Kidney (tissue), 14 donors: Measurements from ENCODE around the gene NDUFA3. TPM values are rescaled to one million over a fixed set of nuclear protein-coding genes. Genes with fewer than 3 reads are reported as not detected.

Experiments used
- DNase-seq, 5 donors: peaks; one replicate each; pipeline ENCODE4 v3.0.0-alpha.2; 2013 to 2020
- FAIRE-seq: peaks from 2 replicates; lab custom pipeline; 2012; peaks lifted over from hg19 to GRCh38; lab: Jason Lieb, UNC
- H3K27ac ChIP-seq, 2 donors: one replicate each; pipeline ENCODE4 v1.7.0; 2013; ENCODE audit warnings: low read depth in 2 of 2, low read length in 2 of 2, inconsistent platforms in 1 of 2
- H3K27me3 ChIP-seq: one replicate; pipeline ENCODE4 v1.7.1; 2013; ENCODE audit warnings: low read length, inconsistent platforms; ENCODE audit not compliant: control insufficient read depth, insufficient read depth
- H3K36me3 ChIP-seq, 3 donors: one replicate each; pipeline versions ENCODE4 v1.7.0 to v1.7.1; 2013; ENCODE audit warnings: low read length in 3 of 3, control low read depth in 1 of 3, inconsistent platforms in 1 of 3; ENCODE audit not compliant: insufficient read depth in 3 of 3, control insufficient read depth in 2 of 3
- H3K4me1 ChIP-seq, 3 donors: one replicate each; pipeline versions ENCODE4 v1.7.0 to v1.7.1; 2013; ENCODE audit warnings: low read length in 3 of 3, inconsistent platforms in 1 of 3, low read depth in 1 of 3; ENCODE audit not compliant: control insufficient read depth in 2 of 3, insufficient read depth in 2 of 3
- H3K4me3 ChIP-seq, 3 donors: one replicate each; pipeline versions ENCODE4 v1.7.0 to v1.8.1; 2013; ENCODE audit warnings: low read length in 3 of 3, control low read depth in 1 of 3, inconsistent platforms in 1 of 3
- H3K9ac ChIP-seq, 3 donors: one replicate each; pipeline versions ENCODE4 v1.7.0 to v1.7.1; 2013; ENCODE audit warnings: low read length in 3 of 3, control low read depth in 1 of 3, inconsistent platforms in 1 of 3
- H3K9me3 ChIP-seq, 3 donors: one replicate each; pipeline versions ENCODE4 v1.7.0 to v1.7.1; 2013; ENCODE audit warnings: low read length in 3 of 3, control low read depth in 1 of 3, inconsistent platforms in 1 of 3; ENCODE audit not compliant: control insufficient read depth in 2 of 3, insufficient read depth in 1 of 3
- intact Hi-C: fragments of 100-400 bp; cut with DNase I; formaldehyde crosslinking; loops from one replicate; pipeline ENCODE4 v1.11.1; 2022
- polyA plus RNA-seq: library from polyadenylated mRNA; stranded (reverse); fragments of 350-450 nt; fragmentation: Illumina TruSeq; extraction: RNeasy Lipid Tissue Mini Kit (QIAGEN cat#74804); gene quantifications from one replicate; pipeline ENCODE4 v1.2.3, GENCODE V29; 2014; ENCODE audit warnings: low read depth, low replicate concordance; ENCODE audit not compliant: insufficient read depth
- total RNA-seq: library from RNA; stranded (reverse); fragmentation: NEBNext Ultra II Directional; extraction: Animal tissue kit (Norgen Biotek cat#: 25700); gene quantifications from one replicate; pipeline ENCODE4 v1.2.1, GENCODE V29; 2021
- TF ChIP-seq, protein P1 (sequence below): IDR thresholded peaks from 3 replicates; pipeline ENCODE4 v1.5.1; 2012; ENCODE audit warnings: mild to moderate bottlenecking, moderate library complexity, borderline replicate concordance; ENCODE audit not compliant: insufficient read depth; ENCODE audit errors: extremely low read depth
- donor health status: control.
- donor health status: control.
- donor health status: control.
- donor health status: control.
- donor health status: control.
- donor health status: DM: yes; HTN: yes; CAD: no.
- donor health status: Normal renal cell carcinoma (clear cell type).

Gene NDUFA3
- total and polyA plus RNA-seq, 2 donors from 2014 or later = 132 to 1,006 TPM

DNA sequence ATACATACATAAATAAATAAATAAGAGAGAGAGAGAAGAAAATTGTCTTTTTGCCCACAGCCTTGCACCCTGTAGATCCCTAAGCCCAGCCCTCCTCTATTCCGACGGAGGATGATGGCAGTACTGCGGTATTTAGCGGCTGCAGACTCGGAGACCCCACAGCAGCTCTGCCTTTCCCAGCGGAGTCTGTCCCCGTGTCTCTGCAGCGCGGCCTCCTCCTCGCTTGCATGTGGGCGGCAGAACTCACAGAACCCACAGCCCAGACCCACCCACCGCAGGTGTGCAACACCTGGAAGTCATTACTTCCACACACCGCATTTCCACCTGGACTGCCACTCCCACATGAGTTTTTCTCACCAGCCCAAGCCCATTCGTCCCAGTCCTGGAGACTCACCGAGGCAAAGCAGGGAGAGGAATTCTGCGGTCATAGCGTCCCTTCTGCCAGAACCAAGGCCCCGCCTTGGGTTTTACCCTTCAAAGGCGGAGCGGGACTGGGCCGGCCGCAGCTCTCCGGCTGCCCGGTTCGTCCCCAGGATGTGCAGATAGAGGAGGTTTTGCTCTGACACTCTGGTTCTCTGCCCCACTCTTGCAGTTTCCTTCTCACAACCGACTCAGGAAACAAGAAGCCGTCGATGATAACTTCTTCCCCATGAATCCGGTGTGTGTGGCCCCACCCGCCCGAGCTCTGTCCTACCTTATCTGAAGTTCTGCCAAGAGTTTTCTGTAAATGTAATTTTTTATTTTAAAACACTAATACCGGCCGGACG, 39.1 kb upstream of the NDUFA3 start, which contains the start of gene VSTM1:
Gene VSTM1, minus strand, starts transcription at position 548 of the 767 bp plus-strand sequence. Its CDS starts 120 bp downstream, at position 428.
- H3K4me3 ChIP-seq = no peak within 1 kb of the TSS
- H3K36me3 ChIP-seq = no peaks in the 10 kb centered on the region
- intact Hi-C loops = no loop called here
- no peaks in the 10 kb centered on the region for H3K4me1 ChIP-seq
- DNase-seq = peak in 1 of 5 donors; percentile 22
- no peak within 1 kb of the TSS for H3K27ac ChIP-seq
- FAIRE-seq = no peak
- H3K9ac ChIP-seq = no peak within 1 kb of the TSS
- no peaks in the 10 kb centered on the region for H3K27me3 ChIP-seq
- no peaks in the 10 kb centered on the region for H3K9me3 ChIP-seq
- TF ChIP-seq, protein P1, sequence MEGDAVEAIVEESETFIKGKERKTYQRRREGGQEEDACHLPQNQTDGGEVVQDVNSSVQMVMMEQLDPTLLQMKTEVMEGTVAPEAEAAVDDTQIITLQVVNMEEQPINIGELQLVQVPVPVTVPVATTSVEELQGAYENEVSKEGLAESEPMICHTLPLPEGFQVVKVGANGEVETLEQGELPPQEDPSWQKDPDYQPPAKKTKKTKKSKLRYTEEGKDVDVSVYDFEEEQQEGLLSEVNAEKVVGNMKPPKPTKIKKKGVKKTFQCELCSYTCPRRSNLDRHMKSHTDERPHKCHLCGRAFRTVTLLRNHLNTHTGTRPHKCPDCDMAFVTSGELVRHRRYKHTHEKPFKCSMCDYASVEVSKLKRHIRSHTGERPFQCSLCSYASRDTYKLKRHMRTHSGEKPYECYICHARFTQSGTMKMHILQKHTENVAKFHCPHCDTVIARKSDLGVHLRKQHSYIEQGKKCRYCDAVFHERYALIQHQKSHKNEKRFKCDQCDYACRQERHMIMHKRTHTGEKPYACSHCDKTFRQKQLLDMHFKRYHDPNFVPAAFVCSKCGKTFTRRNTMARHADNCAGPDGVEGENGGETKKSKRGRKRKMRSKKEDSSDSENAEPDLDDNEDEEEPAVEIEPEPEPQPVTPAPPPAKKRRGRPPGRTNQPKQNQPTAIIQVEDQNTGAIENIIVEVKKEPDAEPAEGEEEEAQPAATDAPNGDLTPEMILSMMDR = no peak

DNA sequence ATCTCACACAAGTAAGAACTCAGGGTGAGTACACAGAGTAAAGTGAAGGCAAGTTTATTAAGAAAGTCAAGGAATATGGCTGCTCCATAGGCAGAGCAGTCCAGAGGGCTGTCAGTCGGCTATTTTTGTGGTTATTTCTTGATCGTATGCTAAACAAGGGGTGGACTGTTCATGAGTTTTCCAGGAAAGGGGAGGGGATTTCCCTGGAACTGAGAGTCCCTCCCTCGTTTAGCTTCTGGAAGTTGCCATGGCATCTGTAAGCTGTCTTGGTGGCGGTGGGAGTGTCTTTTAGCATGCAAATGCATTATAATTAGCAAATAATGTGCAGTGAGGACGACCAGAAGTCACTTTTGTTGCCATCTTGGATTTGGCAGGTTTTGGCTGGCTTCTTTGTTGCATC, 33.2 kb upstream of the NDUFA3 start:
- H3K4me1 ChIP-seq = no peaks in the 10 kb centered on the region
- no peaks in the 10 kb centered on the region for H3K27me3 ChIP-seq
- intact Hi-C loops = no loop called here
- TF ChIP-seq, protein P1 = no peak
- H3K9ac ChIP-seq = no peak overlapping the region
- no peak for FAIRE-seq
- H3K4me3 ChIP-seq = no peak overlapping the region
- no peak overlapping the region for H3K27ac ChIP-seq
- no peaks in the 10 kb centered on the region for H3K36me3 ChIP-seq
- peaks cover 0 to 10% (median 0%) of the 10 kb centered on the region in 3 donors for H3K9me3 ChIP-seq
- DNase-seq = no peak

DNA sequence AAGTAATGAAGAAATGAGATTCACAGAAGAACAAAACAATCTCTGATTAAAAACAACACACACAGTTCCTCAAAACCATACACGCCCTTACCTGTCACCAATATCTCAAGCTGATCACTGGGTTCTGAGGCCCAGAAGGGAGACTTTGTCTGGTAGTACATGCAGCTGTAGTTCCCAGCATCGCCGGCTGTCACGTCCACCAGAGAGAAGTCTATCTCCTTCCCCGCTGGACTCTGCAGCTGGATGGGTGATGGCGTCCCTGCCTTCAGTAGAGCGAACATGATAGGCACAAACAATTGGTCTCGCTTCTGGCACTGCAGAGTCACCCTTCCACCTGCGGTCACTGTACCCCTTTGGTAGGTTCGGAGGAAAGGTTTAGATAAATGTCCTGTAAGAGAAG, 28.8 kb upstream of the NDUFA3 start:
- Histone ChIP-seq H3K36me3 (no peaks in the 10 kb centered on the region), H3K27me3 (no peaks in the 10 kb centered on the region), H3K27ac (no peak overlapping the region), H3K9ac (no peak overlapping the region), H3K9me3 (peaks cover 0 to 10% (median 0%) of the 10 kb centered on the region in 3 donors), H3K4me1 (no peaks in the 10 kb centered on the region), H3K4me3 (no peak overlapping the region)
- TF ChIP-seq, protein P1 = no peak
- intact Hi-C loops = no loop called here
- DNase-seq (peak in 1 of 5 donors; percentile 28), FAIRE-seq (no peak)
